Chondrocyte (in vitro differentiated cells): ENCODE measurements around the gene ABCB9. TPM values are rescaled to one million over a fixed set of nuclear protein-coding genes. Genes with fewer than 3 reads are reported as not detected.

Experiments
- DNase-seq: peaks from one replicate; pipeline ENCODE4 v3.0.0; 2021; ENCODE audit warnings: mixed read lengths, low spot score
- H3K27ac Mint-ChIP-seq: one replicate; pipeline ENCODE4 v1.8.0; 2021; ENCODE audit warnings: mild to moderate bottlenecking, moderate library complexity, mixed read lengths; ENCODE audit not compliant: unreplicated experiment
- H3K27me3 Mint-ChIP-seq: 2 replicates; pipeline ENCODE4 v1.8.0; 2021; ENCODE audit warnings: low read depth, mixed read lengths
- H3K36me3 Mint-ChIP-seq: 2 replicates; pipeline ENCODE4 v1.8.0; 2021; ENCODE audit warnings: low read depth, mixed read lengths
- H3K4me1 Mint-ChIP-seq: 2 replicates; pipeline ENCODE4 v1.8.0; 2021; ENCODE audit warnings: low read depth, mild to moderate bottlenecking, mixed read lengths
- H3K4me3 Mint-ChIP-seq: one replicate; pipeline ENCODE4 v1.8.0; 2021; ENCODE audit warnings: mild to moderate bottlenecking, moderate library complexity, mixed read lengths; ENCODE audit not compliant: unreplicated experiment
- H3K9me3 Mint-ChIP-seq: 2 replicates; pipeline ENCODE4 v1.8.0; 2021; ENCODE audit warnings: low read depth, mixed read lengths
- total RNA-seq: library from RNA; stranded (reverse); gene quantifications from 3 replicates; pipeline ENCODE4 v1.2.1, GENCODE V29; 2021
- TF ChIP-seq, protein P1 (sequence below): fragments of 200-600 bp; sonication (generic); IDR thresholded peaks from 2 replicates; pipeline ENCODE4 v1.5.0; 2021; ENCODE audit warnings: antibody characterized with exemption, mild to moderate bottlenecking, moderate library complexity

Gene ABCB9
- total RNA-seq, 1 donor from 2014 or later: 14.2 TPM

DNA sequence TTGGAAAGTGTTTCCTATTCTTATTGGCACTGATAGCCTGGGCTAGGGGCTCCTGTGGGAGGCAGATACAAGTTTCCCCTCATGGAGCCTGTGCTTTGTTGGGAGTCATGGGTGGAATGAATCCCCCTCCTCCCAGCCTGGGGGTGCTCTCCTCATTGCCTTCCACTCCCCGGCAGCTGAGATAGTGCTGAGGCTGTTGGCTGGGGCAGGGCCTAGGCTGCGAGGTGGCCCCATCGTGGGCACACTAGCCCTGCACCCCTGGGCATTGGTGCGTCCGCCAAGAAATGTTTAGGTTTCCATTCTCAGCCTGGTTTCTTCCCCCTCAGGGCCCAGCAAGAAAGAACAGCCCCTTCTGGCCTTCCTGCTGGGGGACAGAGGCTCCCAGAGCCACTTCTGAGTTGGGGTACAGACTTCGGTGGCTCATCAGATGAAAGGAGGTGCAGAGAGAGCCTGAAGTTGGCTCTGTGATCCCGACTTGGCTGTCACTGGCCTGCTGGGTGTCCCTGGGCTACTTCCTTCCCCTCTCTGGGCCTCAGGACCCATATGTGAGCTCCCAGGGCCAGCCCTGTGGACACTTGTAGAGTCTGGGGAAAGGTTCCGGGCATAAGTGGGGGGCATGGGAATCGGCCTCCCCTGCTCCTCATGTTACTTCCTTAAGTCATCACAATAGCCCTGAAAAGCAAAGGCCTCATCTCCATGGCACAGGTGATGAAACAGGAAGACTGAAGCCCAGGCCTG is 11.6 kb upstream of the ABCB9 start:
- H3K27ac Mint-ChIP-seq: peak overlapping the region; percentile 59
- H3K4me1 Mint-ChIP-seq: peaks cover 53% of the 10 kb centered on the region
- no peaks in the 10 kb centered on the region for H3K36me3 Mint-ChIP-seq
- no peaks in the 10 kb centered on the region for H3K27me3 Mint-ChIP-seq
- DNase-seq: no peak
- H3K9me3 Mint-ChIP-seq: no peaks in the 10 kb centered on the region
- H3K4me3 Mint-ChIP-seq: no peak overlapping the region
- TF ChIP-seq, protein P1, sequence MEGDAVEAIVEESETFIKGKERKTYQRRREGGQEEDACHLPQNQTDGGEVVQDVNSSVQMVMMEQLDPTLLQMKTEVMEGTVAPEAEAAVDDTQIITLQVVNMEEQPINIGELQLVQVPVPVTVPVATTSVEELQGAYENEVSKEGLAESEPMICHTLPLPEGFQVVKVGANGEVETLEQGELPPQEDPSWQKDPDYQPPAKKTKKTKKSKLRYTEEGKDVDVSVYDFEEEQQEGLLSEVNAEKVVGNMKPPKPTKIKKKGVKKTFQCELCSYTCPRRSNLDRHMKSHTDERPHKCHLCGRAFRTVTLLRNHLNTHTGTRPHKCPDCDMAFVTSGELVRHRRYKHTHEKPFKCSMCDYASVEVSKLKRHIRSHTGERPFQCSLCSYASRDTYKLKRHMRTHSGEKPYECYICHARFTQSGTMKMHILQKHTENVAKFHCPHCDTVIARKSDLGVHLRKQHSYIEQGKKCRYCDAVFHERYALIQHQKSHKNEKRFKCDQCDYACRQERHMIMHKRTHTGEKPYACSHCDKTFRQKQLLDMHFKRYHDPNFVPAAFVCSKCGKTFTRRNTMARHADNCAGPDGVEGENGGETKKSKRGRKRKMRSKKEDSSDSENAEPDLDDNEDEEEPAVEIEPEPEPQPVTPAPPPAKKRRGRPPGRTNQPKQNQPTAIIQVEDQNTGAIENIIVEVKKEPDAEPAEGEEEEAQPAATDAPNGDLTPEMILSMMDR: no peak

DNA sequence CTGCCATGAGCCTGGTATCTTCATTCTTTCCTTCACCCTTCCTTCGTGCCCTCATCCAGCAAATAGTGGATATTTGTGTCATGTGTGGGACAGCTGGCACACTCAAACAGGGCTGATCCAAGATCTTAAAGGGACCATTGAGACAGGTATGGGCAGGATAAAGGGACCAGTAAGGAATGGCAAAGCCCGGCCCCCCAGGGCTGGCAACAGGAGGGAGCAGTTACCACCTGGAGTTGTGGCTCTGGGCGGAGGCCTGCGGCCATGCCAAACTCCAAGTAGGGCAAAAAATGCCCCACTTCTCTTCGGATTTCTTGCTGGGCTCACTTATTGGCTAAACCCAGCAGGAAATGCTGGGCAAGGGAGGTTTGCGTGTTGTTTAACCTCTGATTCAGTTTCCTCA is 10.9 kb upstream of the ABCB9 start:
- TF ChIP-seq, protein P1: no peak
- H3K4me3 Mint-ChIP-seq: no peak overlapping the region
- H3K9me3 Mint-ChIP-seq: no peaks in the 10 kb centered on the region
- peaks cover 47% of the 10 kb centered on the region for H3K4me1 Mint-ChIP-seq
- no peaks in the 10 kb centered on the region for H3K27me3 Mint-ChIP-seq
- H3K27ac Mint-ChIP-seq: peak overlapping the region; percentile 36
- DNase-seq: no peak
- no peaks in the 10 kb centered on the region for H3K36me3 Mint-ChIP-seq

DNA sequence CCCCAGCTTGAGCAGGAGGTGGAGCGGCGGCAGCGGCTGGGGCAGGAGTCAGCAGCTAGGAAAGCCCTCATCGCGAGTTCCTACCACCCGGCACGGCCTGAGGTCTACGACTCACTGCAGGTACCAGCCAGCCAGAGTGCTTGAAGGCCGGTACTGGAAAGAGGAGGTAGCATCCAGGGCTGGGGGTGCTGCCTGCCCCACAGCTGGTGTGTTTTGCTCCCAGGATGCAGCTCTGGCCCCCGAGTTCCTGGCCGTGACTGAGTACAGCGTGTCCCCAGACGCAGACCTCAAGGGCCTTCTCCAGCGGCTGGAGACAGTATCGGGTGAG is 10.3 kb upstream of the ABCB9 start:
- Mint-ChIP-seq H3K27ac (peak overlapping the region; percentile 99), H3K27me3 (no peaks in the 10 kb centered on the region), H3K4me3 (no peak overlapping the region), H3K4me1 (peaks cover 41% of the 10 kb centered on the region), H3K36me3 (no peaks in the 10 kb centered on the region), H3K9me3 (no peaks in the 10 kb centered on the region)
- TF ChIP-seq, protein P1: no peak
- peak; percentile 77 for DNase-seq

DNA sequence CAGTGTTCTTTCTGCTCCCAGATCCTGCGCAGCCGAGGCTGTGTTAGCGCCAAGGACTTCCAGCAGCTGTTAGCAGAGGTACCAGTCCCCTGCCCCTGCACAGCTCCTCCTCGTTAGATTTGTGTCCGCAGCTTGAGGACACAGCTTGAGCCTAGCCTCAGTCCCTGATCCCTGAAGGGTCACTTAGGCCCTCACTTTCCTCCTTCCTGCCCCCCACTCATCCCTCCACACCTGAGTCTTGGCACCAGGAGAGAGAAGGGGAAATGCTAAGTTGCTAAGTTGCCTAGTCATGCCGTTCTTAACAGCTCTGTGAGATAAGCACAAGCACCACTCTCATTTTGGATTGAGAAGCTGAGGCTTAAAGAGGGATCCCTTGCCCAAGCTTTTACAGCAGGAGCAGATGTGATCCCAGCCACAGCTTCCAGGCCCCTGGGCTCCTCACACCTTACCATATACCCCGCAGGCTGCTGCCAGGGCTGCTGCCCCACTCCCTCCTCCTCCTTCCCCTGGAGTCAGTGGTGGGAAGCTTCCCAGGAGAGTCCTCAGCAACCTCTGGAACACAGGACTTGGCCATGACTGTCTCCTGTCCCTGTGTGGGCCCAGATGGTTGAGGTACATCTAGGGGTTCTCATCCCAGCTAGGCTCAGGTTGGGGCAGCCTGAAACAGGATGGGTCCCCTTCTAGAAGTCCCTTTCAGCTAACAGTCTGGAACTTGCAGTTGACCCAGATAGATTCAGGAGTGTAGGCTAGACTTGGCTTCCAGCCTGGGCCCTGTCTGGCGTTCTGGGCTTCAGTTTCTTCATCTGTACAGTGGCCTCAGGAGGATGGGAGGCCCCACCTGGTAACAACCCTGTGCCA is 9.8 kb upstream of the ABCB9 start:
- Mint-ChIP-seq H3K4me1 (peaks cover 37% of the 10 kb centered on the region), H3K27me3 (no peaks in the 10 kb centered on the region), H3K9me3 (no peaks in the 10 kb centered on the region), H3K36me3 (no peaks in the 10 kb centered on the region), H3K4me3 (peak overlapping the region; percentile 94), H3K27ac (peak overlapping the region; percentile 99)
- TF ChIP-seq, protein P1: no peak
- no peak for DNase-seq

DNA sequence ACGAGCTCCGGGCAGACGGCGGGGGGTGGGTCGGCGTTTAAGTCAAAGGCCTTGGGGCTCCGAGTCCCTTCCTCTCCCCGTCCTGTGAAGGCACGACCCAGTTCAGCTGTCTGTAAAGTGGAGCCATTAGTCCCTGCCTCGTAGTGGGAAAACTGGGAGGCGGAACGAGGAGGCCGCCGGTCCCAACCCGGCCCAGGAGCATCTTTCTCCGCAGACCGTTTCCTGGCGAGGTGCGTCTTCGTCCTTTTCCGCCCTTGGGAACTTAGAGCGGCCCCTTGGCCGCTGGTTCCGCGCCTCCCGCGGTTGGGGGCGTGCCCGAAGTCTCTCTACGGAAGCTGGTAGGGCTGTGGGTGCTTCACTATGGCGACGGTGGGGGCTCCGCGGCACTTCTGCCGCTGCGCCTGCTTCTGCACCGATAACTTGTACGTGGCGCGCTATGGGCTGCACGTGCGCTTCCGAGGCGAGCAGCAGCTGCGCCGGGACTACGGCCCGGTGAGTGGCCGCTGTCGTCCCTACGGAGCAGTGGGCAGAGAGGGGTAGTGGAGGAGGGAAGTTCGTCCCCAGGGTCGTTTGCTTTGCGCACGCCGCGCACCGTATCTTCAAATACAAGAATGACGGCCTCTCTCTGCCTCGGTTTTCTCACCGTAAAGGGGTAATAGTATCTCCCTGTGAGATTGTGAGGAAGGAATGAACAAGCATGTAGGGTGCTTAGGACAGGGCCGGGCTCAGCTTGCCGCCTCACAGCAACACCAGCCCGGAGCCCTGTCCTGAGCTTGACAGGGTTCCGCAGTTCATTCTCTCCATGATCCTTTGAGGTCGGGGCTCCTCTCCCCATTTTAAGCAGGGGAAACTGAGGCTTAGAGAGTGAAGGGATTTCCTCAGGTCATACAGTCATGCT is 8.9 kb upstream of the ABCB9 start, which contains the start of gene OGFOD2:
TSS of gene OGFOD2 (plus strand) at position 353 of the 898 bp plus-strand sequence. CDS start at position 361, 8 bp downstream.
- Mint-ChIP-seq H3K27me3 (no peaks in the 10 kb centered on the region), H3K4me3 (peak within 1 kb of the TSS; percentile 94), H3K27ac (peak within 1 kb of the TSS; percentile 99), H3K9me3 (no peaks in the 10 kb centered on the region), H3K4me1 (peaks cover 36% of the 10 kb centered on the region), H3K36me3 (no peaks in the 10 kb centered on the region)
- TF ChIP-seq, protein P1: no peak
- peak; percentile 97 for DNase-seq
